ENCODE data around the gene FAM107B.
A peak's percentile ranks its signal among the peaks of the same experiment; 100 is the strongest.
"Not testable (repeated sequence)": the region's sequence is repeated elsewhere in the genome, so short reads cannot be mapped to it uniquely, and the experiment has no call there.

The FAM107B gene

DNA sequence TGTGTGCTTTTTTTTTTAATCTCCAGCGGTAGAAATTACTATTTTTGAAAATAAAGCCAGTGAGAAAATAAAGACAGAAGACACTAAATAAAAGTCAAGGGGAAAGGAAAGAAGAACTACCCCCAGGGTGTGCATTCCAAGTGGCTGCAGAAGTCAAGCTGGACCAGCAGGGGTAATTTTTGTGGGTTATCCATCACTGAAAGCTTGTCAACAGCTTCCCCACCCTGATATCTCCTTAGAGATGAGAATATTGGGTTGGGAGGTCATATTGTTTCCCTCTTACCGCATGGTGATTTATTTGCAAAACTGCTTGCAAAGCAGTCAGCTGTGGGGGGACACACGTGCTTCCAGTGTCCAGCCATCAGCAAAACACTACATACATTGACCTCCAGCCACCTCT, 46.4 kb downstream of the FAM107B start:
- no peaks in the 10 kb centered on the region for H3K9me3 ChIP-seq (ENCODE audit: insufficient read depth, low read depth, low read length)
- 100% methylated on average over 3 of the region's 3 CpGs for WGBS
- H3K4me1 ChIP-seq (ENCODE audit: insufficient read depth, low read length), result no peaks in the 10 kb centered on the region
- no peak overlapping the region for H3K4me3 ChIP-seq (ENCODE audit: low read length)
- H3K27me3 ChIP-seq (ENCODE audit: insufficient read depth, low read length), result no peaks in the 10 kb centered on the region
- no peaks in the 10 kb centered on the region for H3K36me3 ChIP-seq (ENCODE audit: insufficient read depth, low read length)
- H3K9ac ChIP-seq (ENCODE audit: low read depth, low read length), result no peak overlapping the region
- no peak overlapping the region for H3K27ac ChIP-seq (ENCODE audit: low read depth, low read length)

DNA sequence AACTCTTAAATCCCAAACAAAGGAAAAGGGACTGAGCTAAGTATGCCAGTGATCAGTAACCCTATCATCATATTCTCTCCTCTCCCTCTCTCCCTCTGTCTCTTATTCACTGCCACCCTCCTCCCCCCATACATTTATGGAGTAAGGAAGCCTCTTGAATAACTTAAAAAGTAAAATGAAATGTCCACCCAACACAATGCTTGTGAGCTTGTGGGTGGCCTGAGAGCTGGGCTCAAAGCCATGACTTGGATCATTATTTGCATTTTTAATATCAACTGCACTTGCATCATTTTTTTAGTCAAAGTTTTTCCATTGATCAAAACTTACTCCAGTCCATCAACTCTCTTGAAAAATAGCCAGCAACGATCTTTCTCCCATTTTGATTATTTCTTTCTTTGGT, 46.8 kb downstream of the FAM107B start:
- Histone ChIP-seq H3K9ac (ENCODE audit: low read depth, low read length) (no peak overlapping the region), H3K27ac (ENCODE audit: low read depth, low read length) (no peak overlapping the region), H3K9me3 (ENCODE audit: insufficient read depth, low read depth, low read length) (no peaks in the 10 kb centered on the region), H3K27me3 (ENCODE audit: insufficient read depth, low read length) (no peaks in the 10 kb centered on the region), H3K4me1 (ENCODE audit: insufficient read depth, low read length) (no peaks in the 10 kb centered on the region), H3K36me3 (ENCODE audit: insufficient read depth, low read length) (no peaks in the 10 kb centered on the region), H3K4me3 (ENCODE audit: low read length) (no peak overlapping the region)
- WGBS, result 100% methylated on average over 1 of the region's 1 CpG

DNA sequence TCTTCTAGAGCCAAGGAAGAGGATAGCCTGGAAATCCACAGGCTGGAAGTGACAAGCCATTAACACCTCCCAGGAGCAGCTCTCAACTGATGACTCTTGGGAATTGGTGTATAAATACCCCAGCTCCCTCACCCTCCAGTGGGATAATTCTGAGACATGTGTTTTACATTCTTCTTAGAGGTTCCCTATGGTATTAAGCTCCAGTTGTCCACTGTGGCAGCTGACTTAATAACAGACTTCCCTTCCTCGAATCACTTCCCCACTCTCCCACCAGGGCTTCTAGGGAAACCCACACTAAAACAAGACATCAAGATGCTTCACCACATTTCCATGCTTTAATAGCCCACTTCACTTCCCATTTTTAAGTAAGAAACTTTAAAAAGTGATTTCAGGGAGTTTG, 47.2 kb downstream of the FAM107B start:
- WGBS, result 96% methylated on average over 1 of the region's 1 CpG
- H3K27me3 ChIP-seq (ENCODE audit: insufficient read depth, low read length), result no peaks in the 10 kb centered on the region
- H3K4me3 ChIP-seq (ENCODE audit: low read length), result no peak overlapping the region
- no peak overlapping the region for H3K9ac ChIP-seq (ENCODE audit: low read depth, low read length)
- no peaks in the 10 kb centered on the region for H3K36me3 ChIP-seq (ENCODE audit: insufficient read depth, low read length)
- no peak overlapping the region for H3K27ac ChIP-seq (ENCODE audit: low read depth, low read length)
- no peaks in the 10 kb centered on the region for H3K4me1 ChIP-seq (ENCODE audit: insufficient read depth, low read length)
- no peaks in the 10 kb centered on the region for H3K9me3 ChIP-seq (ENCODE audit: insufficient read depth, low read depth, low read length)

DNA sequence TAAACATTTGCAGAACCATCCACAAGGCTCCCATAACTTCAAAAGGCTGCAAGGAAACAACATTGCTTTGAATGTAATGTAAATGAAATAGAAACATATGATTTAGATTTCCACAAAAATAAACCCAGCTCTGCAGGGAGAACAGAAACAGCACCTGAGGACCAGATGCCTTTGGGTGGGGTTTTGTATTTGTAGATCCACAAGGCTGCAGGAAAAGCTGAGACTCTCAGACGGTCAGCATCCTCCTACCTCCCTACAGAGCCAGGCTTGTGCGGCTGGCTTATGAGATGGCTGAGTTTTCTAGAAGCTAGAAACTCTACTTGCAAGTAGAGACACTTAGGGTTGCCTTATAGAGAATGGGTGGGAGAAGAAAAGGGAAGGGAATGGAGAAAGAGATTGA, 49.8 kb downstream of the FAM107B start:
- no peaks in the 10 kb centered on the region for H3K36me3 ChIP-seq (ENCODE audit: insufficient read depth, low read length)
- no peaks in the 10 kb centered on the region for H3K4me1 ChIP-seq (ENCODE audit: insufficient read depth, low read length)
- H3K9ac ChIP-seq (ENCODE audit: low read depth, low read length), result no peak overlapping the region
- H3K4me3 ChIP-seq (ENCODE audit: low read length), result no peak overlapping the region
- H3K27ac ChIP-seq (ENCODE audit: low read depth, low read length), result no peak overlapping the region
- WGBS, result 89% methylated on average over 1 of the region's 2 CpGs
- no peaks in the 10 kb centered on the region for H3K9me3 ChIP-seq (ENCODE audit: insufficient read depth, low read depth, low read length)
- H3K27me3 ChIP-seq (ENCODE audit: insufficient read depth, low read length), result no peaks in the 10 kb centered on the region

DNA sequence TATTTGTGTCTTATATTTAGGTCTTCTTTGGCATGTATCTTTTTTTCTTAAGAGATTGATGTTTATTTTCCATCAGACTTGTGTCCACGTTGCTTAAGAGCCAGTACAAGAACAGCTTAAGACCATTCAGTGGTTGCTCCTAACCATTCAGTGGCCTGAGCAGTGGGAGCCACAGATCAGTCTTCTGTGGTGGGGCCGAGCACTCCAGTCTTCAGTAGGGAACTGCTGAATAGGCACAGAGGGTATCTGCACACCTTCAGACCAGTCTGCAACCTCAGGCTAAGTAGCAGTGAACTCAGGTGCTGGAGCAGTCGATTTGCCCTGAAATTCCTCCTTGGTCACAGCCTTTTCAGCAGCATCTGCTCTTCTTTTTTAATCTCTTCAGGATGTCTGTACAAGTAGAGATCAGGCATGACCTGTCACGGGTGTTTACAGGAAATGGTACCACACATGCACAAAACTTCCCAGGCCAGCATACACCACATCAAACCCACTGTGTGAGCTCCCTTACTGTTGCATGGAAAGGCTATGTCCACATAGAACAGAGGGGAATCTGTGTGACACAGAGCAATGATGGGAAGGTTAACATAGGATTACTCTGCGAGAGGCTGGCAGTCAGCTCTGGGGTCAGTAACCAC, 51.5 kb downstream of the FAM107B start:
- Histone ChIP-seq H3K27me3 (ENCODE audit: insufficient read depth, low read length) (no peaks in the 10 kb centered on the region), H3K9me3 (ENCODE audit: insufficient read depth, low read depth, low read length) (no peaks in the 10 kb centered on the region), H3K36me3 (ENCODE audit: insufficient read depth, low read length) (no peaks in the 10 kb centered on the region), H3K4me1 (ENCODE audit: insufficient read depth, low read length) (no peaks in the 10 kb centered on the region), H3K27ac (ENCODE audit: low read depth, low read length) (no peak overlapping the region), H3K4me3 (ENCODE audit: low read length) (no peak overlapping the region), H3K9ac (ENCODE audit: low read depth, low read length) (no peak overlapping the region)
- 96% methylated on average over 5 of the region's 5 CpGs for WGBS

DNA sequence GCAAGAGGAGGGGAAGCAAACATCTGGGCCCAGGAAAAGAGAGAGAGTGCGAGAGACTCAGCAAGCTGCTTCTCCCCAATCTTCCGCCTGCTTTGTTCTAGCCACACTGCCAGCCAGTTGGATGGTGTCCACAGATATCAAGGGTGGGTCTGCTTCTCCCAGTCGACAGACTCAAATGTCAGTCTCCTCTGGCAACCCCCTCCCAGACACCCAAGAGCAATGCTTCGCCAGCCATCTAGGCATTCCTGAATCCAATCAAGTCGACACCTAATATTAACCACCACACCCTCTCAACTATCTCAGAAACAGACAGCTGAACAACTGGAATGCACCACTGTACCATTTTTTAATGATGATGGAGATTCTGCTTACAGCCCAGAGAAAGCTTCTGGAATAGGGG, 57.1 kb downstream of the FAM107B start:
- Histone ChIP-seq H3K9me3 (ENCODE audit: insufficient read depth, low read depth, low read length) (no peaks in the 10 kb centered on the region), H3K4me3 (ENCODE audit: low read length) (no peak overlapping the region), H3K36me3 (ENCODE audit: insufficient read depth, low read length) (no peaks in the 10 kb centered on the region), H3K27ac (ENCODE audit: low read depth, low read length) (no peak overlapping the region), H3K9ac (ENCODE audit: low read depth, low read length) (no peak overlapping the region), H3K27me3 (ENCODE audit: insufficient read depth, low read length) (no peaks in the 10 kb centered on the region), H3K4me1 (ENCODE audit: insufficient read depth, low read length) (no peaks in the 10 kb centered on the region)
- 83% methylated on average over 5 of the region's 5 CpGs for WGBS

DNA sequence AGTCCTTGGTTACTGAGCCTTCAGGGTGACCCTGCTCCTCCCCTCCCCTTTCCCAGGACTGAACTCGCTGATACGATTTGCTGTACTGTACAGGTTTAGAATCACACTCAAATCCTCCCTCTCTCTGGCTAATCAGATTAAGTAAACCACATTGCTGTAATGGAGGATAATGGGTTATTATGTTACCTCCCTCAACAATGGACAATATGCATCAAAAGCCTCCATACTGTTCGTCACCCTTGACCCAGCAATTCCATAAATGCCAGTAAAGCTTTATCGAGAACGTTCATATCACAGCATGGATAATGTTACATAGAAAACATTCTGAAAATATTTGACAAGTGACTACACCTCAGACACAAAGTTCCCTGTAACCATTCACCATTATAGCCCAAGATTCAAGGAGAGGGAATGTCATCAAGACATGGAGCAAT, 61.7 kb downstream of the FAM107B start:
- H3K27ac ChIP-seq (ENCODE audit: low read depth, low read length), result no peak overlapping the region
- 95% methylated on average over 5 of the region's 5 CpGs for WGBS

DNA sequence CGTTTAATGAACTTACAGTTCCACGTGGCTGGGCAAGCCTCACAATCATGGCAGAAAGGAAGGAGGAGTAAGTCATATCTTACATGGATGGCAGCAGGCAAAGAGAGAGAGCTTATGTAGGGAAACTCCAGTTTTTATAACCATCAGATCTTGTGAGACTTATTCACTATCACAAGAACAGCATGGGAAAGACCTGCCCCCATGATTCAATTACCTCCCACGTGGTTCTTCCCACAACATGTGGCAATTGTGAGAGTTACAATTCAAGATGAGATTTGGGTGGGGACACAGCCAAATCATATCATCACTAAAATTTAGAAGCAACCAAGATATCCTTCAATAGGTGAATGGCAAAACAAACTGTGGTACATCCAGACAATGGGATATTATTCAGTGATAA, 65.4 kb downstream of the FAM107B start:
- H3K9ac ChIP-seq (ENCODE audit: low read depth, low read length); H3K4me1 ChIP-seq (ENCODE audit: insufficient read depth, low read length); H3K36me3 ChIP-seq (ENCODE audit: insufficient read depth, low read length); H3K27me3 ChIP-seq (ENCODE audit: insufficient read depth, low read length); H3K4me3 ChIP-seq (ENCODE audit: low read length); H3K9me3 ChIP-seq (ENCODE audit: insufficient read depth, low read depth, low read length): not testable (repeated sequence)
- 0 out of 2 replicates have a peak overlapping the region, but pooled peaks have one; percentile 16 for H3K27ac ChIP-seq (ENCODE audit: low read depth, low read length)
- WGBS, result 92% methylated on average over 3 of the region's 3 CpGs

More for the DNA sequence above, 61.7 kb downstream of the FAM107B start:
- no peak overlapping the region for H3K4me3 ChIP-seq (ENCODE audit: low read length)
- H3K4me1 ChIP-seq (ENCODE audit: insufficient read depth, low read length), result no peaks in the 10 kb centered on the region
- H3K9me3 ChIP-seq (ENCODE audit: insufficient read depth, low read depth, low read length), result 0 out of 2 replicates have a peak, but pooled peaks cover 7% of the 10 kb centered on the region
- H3K27me3 ChIP-seq (ENCODE audit: insufficient read depth, low read length), result no peaks in the 10 kb centered on the region
- no peak overlapping the region for H3K9ac ChIP-seq (ENCODE audit: low read depth, low read length)
- no peaks in the 10 kb centered on the region for H3K36me3 ChIP-seq (ENCODE audit: insufficient read depth, low read length)

DNA sequence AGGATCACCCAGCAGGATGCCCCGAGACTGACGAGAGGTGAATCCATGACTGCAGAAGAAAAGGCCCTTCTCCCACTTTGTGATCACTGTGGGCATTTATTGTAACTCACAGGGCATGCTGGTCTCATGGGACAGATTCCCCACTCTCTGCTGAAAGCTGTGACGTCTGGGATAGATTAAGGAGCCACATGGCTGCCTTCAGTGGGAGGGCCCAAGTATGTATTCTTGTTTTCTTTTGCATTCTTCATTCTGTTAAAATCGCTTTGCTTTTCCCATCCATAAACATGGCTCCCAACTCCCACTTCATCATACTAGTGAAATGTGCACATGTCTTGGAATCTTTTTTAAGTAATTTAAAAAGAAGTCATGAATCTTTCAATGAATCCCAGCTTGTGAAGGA, 67.2 kb downstream of the FAM107B start:
- Histone ChIP-seq H3K36me3 (ENCODE audit: insufficient read depth, low read length) (no peaks in the 10 kb centered on the region), H3K9ac (ENCODE audit: low read depth, low read length) (no peak overlapping the region), H3K27ac (ENCODE audit: low read depth, low read length) (no peak overlapping the region), H3K4me3 (ENCODE audit: low read length) (no peak overlapping the region), H3K9me3 (ENCODE audit: insufficient read depth, low read depth, low read length) (0 out of 2 replicates have a peak, but pooled peaks cover 7% of the 10 kb centered on the region), H3K27me3 (ENCODE audit: insufficient read depth, low read length) (no peaks in the 10 kb centered on the region), H3K4me1 (ENCODE audit: insufficient read depth, low read length) (no peaks in the 10 kb centered on the region)
- WGBS, result 65% methylated on average over 3 of the region's 4 CpGs

DNA sequence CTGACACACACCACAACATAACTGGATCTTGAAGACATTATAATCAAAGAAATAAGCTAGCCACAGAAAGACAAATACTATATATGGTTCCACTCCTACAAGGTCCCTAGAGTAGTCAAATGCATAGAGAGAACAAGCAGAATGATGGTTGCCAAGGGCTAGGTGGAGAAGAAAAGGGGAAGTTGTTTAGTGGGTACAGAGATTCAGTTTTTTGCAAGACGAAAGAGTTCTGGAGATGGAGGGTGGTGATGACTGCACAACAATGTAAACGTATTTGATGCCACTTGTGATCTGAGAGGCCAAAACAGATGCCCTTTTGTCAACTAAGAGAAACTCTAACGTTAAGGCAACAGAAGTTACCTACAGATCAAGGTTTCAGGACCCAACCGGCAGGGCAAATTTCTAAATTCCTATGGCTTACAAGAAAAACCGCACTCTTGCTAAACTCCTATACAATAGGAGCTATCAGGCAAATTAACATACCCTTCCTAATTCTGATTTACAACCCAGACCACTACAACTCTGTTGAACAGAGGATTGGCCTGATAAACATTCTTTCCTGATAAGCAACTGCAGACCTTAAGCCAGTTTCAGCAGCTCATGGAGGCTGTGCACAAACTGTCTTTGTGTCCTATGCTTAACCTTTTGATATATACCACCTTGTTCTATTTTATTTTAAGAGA, 69.0 kb downstream of the FAM107B start:
- Histone ChIP-seq H3K27me3 (ENCODE audit: insufficient read depth, low read length) (no peaks in the 10 kb centered on the region), H3K27ac (ENCODE audit: low read depth, low read length) (no peak overlapping the region), H3K36me3 (ENCODE audit: insufficient read depth, low read length) (no peaks in the 10 kb centered on the region), H3K4me3 (ENCODE audit: low read length) (no peak overlapping the region), H3K9me3 (ENCODE audit: insufficient read depth, low read depth, low read length) (0 out of 2 replicates have a peak, but pooled peaks cover 7% of the 10 kb centered on the region), H3K9ac (ENCODE audit: low read depth, low read length) (no peak overlapping the region), H3K4me1 (ENCODE audit: insufficient read depth, low read length) (no peaks in the 10 kb centered on the region)
- 62% methylated on average over 5 of the region's 5 CpGs for whole genome bisulfite sequencing

DNA sequence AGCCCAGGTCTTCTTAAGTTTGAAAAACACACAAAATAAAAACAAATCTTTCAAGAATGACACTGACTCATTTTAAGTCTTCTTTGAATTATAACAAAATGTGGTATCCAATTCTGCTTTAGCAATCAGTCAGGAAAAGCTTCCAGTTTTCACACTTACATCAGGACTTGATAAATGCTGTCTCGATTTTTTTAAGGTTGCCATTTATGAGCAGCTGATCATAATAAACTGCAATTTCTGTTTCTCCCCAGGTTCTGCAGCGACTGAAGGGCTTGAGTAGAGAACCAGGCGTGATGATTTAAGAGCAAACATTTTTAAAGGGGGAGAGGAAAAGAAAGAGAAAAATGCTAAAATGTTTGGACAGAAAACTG, 71.1 kb downstream of the FAM107B start:
- no peak overlapping the region for H3K27ac ChIP-seq (ENCODE audit: low read depth, low read length)
- H3K9ac ChIP-seq (ENCODE audit: low read depth, low read length), result no peak overlapping the region
- WGBS, result 98% methylated on average over 3 of the region's 3 CpGs

More for the DNA sequence above, 71.1 kb downstream of the FAM107B start:
- H3K36me3 ChIP-seq (ENCODE audit: insufficient read depth, low read length), result no peaks in the 10 kb centered on the region
- no peak overlapping the region for H3K4me3 ChIP-seq (ENCODE audit: low read length)
- H3K4me1 ChIP-seq (ENCODE audit: insufficient read depth, low read length), result no peaks in the 10 kb centered on the region
- H3K9me3 ChIP-seq (ENCODE audit: insufficient read depth, low read depth, low read length), result no peaks in the 10 kb centered on the region
- no peaks in the 10 kb centered on the region for H3K27me3 ChIP-seq (ENCODE audit: insufficient read depth, low read length)
